ENCODE results near the gene ANKRD23. TPM values are rescaled to one million over a fixed set of nuclear protein-coding genes. Genes with fewer than 3 reads are reported as not detected.

ANKRD23 gene
- total and polyA plus RNA-seq, 2 of the 13 experiments (the other 11 are each of a cell fraction or from before 2014, with no cell fraction given) = 1.5 to 1.6 TPM

DNA sequence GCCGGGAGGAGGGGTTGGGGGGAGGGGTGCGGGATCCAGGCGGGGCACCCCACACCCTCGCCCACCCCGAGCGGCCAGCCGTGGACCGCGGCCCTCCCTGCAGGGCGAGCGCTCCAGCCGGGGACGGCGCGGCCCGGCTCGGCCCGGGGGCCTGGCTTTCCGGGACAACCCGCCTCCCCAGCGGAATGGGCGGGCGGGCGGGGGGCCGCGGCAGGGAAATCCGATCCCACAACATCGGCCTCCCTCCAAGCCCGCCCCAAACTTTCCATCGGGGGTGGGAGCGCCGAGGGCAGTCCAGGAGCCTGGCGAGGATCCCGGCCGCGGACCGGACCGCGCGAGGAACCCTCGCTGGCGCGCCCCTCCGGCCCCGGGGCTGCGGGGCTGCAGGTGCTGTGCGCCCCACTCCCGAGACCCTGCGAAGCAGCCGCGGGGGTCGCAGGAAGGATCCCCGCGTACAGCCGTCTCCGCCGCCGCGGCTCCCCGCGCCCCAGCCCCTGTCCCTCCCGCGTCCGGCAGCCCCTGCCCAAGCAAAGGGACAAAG lies 25.5 kb upstream of the ANKRD23 start (continued):
- TF ChIP-seq, protein P1, sequence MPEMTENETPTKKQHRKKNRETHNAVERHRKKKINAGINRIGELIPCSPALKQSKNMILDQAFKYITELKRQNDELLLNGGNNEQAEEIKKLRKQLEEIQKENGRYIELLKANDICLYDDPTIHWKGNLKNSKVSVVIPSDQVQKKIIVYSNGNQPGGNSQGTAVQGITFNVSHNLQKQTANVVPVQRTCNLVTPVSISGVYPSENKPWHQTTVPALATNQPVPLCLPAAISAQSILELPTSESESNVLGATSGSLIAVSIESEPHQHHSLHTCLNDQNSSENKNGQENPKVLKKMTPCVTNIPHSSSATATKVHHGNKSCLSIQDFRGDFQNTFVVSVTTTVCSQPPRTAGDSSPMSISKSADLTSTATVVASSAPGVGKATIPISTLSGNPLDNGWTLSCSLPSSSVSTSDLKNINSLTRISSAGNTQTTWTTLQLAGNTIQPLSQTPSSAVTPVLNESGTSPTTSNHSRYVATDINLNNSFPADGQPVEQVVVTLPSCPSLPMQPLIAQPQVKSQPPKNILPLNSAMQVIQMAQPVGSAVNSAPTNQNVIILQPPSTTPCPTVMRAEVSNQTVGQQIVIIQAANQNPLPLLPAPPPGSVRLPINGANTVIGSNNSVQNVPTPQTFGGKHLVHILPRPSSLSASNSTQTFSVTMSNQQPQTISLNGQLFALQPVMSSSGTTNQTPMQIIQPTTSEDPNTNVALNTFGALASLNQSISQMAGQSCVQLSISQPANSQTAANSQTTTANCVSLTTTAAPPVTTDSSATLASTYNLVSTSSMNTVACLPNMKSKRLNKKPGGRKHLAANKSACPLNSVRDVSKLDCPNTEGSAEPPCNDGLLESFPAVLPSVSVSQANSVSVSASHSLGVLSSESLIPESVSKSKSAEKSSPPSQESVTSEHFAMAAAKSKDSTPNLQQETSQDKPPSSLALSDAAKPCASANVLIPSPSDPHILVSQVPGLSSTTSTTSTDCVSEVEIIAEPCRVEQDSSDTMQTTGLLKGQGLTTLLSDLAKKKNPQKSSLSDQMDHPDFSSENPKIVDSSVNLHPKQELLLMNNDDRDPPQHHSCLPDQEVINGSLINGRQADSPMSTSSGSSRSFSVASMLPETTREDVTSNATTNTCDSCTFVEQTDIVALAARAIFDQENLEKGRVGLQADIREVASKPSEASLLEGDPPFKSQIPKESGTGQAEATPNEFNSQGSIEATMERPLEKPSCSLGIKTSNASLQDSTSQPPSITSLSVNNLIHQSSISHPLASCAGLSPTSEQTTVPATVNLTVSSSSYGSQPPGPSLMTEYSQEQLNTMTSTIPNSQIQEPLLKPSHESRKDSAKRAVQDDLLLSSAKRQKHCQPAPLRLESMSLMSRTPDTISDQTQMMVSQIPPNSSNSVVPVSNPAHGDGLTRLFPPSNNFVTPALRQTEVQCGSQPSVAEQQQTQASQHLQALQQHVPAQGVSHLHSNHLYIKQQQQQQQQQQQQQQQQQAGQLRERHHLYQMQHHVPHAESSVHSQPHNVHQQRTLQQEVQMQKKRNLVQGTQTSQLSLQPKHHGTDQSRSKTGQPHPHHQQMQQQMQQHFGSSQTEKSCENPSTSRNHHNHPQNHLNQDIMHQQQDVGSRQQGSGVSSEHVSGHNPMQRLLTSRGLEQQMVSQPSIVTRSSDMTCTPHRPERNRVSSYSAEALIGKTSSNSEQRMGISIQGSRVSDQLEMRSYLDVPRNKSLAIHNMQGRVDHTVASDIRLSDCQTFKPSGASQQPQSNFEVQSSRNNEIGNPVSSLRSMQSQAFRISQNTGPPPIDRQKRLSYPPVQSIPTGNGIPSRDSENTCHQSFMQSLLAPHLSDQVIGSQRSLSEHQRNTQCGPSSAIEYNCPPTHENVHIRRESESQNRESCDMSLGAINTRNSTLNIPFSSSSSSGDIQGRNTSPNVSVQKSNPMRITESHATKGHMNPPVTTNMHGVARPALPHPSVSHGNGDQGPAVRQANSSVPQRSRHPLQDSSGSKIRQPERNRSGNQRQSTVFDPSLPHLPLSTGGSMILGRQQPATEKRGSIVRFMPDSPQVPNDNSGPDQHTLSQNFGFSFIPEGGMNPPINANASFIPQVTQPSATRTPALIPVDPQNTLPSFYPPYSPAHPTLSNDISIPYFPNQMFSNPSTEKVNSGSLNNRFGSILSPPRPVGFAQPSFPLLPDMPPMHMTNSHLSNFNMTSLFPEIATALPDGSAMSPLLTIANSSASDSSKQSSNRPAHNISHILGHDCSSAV (CRISPR knock-in tag; IDR thresholded peaks at IDR 0.05; ENCODE audit: borderline replicate concordance) = no peak
- TF ChIP-seq KAT8 (CRISPR knock-in tag; IDR thresholded peaks at IDR 0.05) (peak; percentile 3; the same call in 1 of the 2 replicates), MAFG (CRISPR knock-in tag; IDR thresholded peaks at IDR 0.05) (no peak), CCDC6 (CRISPR knock-in tag; IDR thresholded peaks at IDR 0.05) (no peak; the same call in 1 of the 2 replicates), FLYWCH1 (CRISPR knock-in tag; IDR thresholded peaks at IDR 0.05) (no peak), ZNF180 (CRISPR knock-in tag; IDR thresholded peaks at IDR 0.05; ENCODE audit: borderline replicate concordance, low read depth) (no peak), DMAP1 (CRISPR knock-in tag; IDR thresholded peaks at IDR 0.05) (peak; percentile 24), HMG20A (CRISPR knock-in tag; IDR thresholded peaks at IDR 0.05; ENCODE audit: borderline replicate concordance) (no peak), MATR3 (CRISPR knock-in tag; IDR thresholded peaks at IDR 0.05) (no peak)
- TF ChIP-seq, protein P2, sequence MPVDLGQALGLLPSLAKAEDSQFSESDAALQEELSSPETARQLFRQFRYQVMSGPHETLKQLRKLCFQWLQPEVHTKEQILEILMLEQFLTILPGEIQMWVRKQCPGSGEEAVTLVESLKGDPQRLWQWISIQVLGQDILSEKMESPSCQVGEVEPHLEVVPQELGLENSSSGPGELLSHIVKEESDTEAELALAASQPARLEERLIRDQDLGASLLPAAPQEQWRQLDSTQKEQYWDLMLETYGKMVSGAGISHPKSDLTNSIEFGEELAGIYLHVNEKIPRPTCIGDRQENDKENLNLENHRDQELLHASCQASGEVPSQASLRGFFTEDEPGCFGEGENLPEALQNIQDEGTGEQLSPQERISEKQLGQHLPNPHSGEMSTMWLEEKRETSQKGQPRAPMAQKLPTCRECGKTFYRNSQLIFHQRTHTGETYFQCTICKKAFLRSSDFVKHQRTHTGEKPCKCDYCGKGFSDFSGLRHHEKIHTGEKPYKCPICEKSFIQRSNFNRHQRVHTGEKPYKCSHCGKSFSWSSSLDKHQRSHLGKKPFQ (CRISPR knock-in tag; IDR thresholded peaks at IDR 0.05; ENCODE audit: insufficient replicate concordance) = no peak
- TF ChIP-seq, protein P3, sequence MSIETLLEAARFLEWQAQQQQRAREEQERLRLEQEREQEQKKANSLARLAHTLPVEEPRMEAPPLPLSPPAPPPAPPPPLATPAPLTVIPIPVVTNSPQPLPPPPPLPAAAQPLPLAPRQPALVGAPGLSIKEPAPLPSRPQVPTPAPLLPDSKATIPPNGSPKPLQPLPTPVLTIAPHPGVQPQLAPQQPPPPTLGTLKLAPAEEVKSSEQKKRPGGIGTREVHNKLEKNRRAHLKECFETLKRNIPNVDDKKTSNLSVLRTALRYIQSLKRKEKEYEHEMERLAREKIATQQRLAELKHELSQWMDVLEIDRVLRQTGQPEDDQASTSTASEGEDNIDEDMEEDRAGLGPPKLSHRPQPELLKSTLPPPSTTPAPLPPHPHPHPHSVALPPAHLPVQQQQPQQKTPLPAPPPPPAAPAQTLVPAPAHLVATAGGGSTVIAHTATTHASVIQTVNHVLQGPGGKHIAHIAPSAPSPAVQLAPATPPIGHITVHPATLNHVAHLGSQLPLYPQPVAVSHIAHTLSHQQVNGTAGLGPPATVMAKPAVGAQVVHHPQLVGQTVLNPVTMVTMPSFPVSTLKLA (IDR thresholded peaks at IDR 0.05) = no peak
- TF ChIP-seq, protein P4, sequence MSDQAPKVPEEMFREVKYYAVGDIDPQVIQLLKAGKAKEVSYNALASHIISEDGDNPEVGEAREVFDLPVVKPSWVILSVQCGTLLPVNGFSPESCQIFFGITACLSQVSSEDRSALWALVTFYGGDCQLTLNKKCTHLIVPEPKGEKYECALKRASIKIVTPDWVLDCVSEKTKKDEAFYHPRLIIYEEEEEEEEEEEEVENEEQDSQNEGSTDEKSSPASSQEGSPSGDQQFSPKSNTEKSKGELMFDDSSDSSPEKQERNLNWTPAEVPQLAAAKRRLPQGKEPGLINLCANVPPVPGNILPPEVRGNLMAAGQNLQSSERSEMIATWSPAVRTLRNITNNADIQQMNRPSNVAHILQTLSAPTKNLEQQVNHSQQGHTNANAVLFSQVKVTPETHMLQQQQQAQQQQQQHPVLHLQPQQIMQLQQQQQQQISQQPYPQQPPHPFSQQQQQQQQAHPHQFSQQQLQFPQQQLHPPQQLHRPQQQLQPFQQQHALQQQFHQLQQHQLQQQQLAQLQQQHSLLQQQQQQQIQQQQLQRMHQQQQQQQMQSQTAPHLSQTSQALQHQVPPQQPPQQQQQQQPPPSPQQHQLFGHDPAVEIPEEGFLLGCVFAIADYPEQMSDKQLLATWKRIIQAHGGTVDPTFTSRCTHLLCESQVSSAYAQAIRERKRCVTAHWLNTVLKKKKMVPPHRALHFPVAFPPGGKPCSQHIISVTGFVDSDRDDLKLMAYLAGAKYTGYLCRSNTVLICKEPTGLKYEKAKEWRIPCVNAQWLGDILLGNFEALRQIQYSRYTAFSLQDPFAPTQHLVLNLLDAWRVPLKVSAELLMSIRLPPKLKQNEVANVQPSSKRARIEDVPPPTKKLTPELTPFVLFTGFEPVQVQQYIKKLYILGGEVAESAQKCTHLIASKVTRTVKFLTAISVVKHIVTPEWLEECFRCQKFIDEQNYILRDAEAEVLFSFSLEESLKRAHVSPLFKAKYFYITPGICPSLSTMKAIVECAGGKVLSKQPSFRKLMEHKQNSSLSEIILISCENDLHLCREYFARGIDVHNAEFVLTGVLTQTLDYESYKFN (CRISPR knock-in tag; conservative IDR thresholded peaks at IDR 0.05) = no peak
- TF ChIP-seq, protein P5, sequence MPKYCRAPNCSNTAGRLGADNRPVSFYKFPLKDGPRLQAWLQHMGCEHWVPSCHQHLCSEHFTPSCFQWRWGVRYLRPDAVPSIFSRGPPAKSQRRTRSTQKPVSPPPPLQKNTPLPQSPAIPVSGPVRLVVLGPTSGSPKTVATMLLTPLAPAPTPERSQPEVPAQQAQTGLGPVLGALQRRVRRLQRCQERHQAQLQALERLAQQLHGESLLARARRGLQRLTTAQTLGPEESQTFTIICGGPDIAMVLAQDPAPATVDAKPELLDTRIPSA (CRISPR knock-in tag; IDR thresholded peaks at IDR 0.05; ENCODE audit: borderline replicate concordance) = no peak

Measured in HepG2 (cell line).